Activated CD4-positive, alpha-beta memory T cell treated with anti-CD3 and anti-CD28 coated beads for 36 hours (primary cell): Measurements from ENCODE around the gene CDYL. TPM values are rescaled to one million over a fixed set of nuclear protein-coding genes. Genes with fewer than 3 reads are reported as not detected.
A peak's percentile ranks its signal among the peaks of the same experiment; 100 is the strongest.

ENCODE experiments used
- CTCF ChIA-PET: fragments of 350-600 bp; sonication (Branson Sonifier 250); formaldehyde crosslinking; loops from one replicate; lab custom pipeline; 2021; ENCODE audit warnings: antibody characterized with exemption, inconsistent platforms; lab: Charles Lee
- POLR2A ChIA-PET: fragments of 350-600 bp; sonication (Branson Sonifier 250); formaldehyde crosslinking; loops from one replicate; lab custom pipeline; 2021; ENCODE audit warnings: antibody characterized with exemption; lab: Charles Lee
- DNase-seq: peaks from one replicate; pipeline ENCODE4 v3.0.0-alpha.2; 2020
- H3K27ac Mint-ChIP-seq: one replicate; pipeline ENCODE4 v1.8.0; 2021; ENCODE audit warnings: mixed read lengths
- H3K27me3 Mint-ChIP-seq: one replicate; pipeline ENCODE4 v1.8.0; 2021; ENCODE audit warnings: mixed read lengths
- H3K36me3 Mint-ChIP-seq: one replicate; pipeline ENCODE4 v1.8.0; 2021; ENCODE audit warnings: mixed read lengths
- H3K4me1 Mint-ChIP-seq: one replicate; pipeline ENCODE4 v1.8.0; 2021; ENCODE audit warnings: low read depth, mixed read lengths
- H3K4me3 Mint-ChIP-seq: one replicate; pipeline ENCODE4 v1.8.0; 2021; ENCODE audit warnings: mild to moderate bottlenecking, mixed read lengths
- H3K9me3 Mint-ChIP-seq: one replicate; pipeline ENCODE4 v1.8.0; 2021; ENCODE audit warnings: mixed read lengths
- intact Hi-C: fragments of 100-400 bp; cut with micrococcal nuclease; formaldehyde crosslinking; loops from one replicate; pipeline ENCODE4 v1.15.1; 2023
- total RNA-seq, 2 experiments: library from RNA; stranded (reverse); gene quantifications; one replicate each; pipeline ENCODE4 v1.2.3, GENCODE V29; 2021

CDYL gene
- total RNA-seq, 2 experiments from 2014 or later: 22.4 to 24.4 TPM

- H3K27me3 Mint-ChIP-seq: no peaks in the 10 kb centered on the region
- no peak overlapping the region for H3K4me3 Mint-ChIP-seq
- intact Hi-C loops: loop anchor here (5.0 kb wide), 2 partner anchors 123 to 1068 kb away; no protein-coding TSS in a partner anchor
- DNase-seq: peak; percentile 70
- POLR2A ChIA-PET: no interaction called here
- CTCF ChIA-PET: no interaction called here
- H3K27ac Mint-ChIP-seq: no peak overlapping the region
- peaks cover 44% of the 10 kb centered on the region for H3K4me1 Mint-ChIP-seq
- peaks cover 14% of the 10 kb centered on the region for H3K36me3 Mint-ChIP-seq
- H3K9me3 Mint-ChIP-seq: no peaks in the 10 kb centered on the region
Observed at GRCh38 chr6:4935486-4935885, 159.3 kb downstream of the CDYL start.

- Mint-ChIP-seq H3K9me3 (no peaks in the 10 kb centered on the region), H3K36me3 (peaks cover 14% of the 10 kb centered on the region), H3K27ac (no peak overlapping the region), H3K4me1 (peaks cover 50% of the 10 kb centered on the region), H3K27me3 (no peaks in the 10 kb centered on the region), H3K4me3 (no peak overlapping the region)
- ChIA-PET CTCF (no interaction called here), POLR2A (no interaction called here)
- no peak for DNase-seq
- intact Hi-C loops: loop anchor here (2.0 to 5.0 kb wide), 3 partner anchors 124 to 1069 kb away; no protein-coding TSS in a partner anchor
Observed at GRCh38 chr6:4935975-4936680, 159.9 kb downstream of the CDYL start.

- ChIA-PET POLR2A (no interaction called here), CTCF (interaction anchor here (1.5 kb wide), 1 partner anchor 727 kb away, joined by 5 read pairs; no protein-coding TSS in a partner anchor)
- Mint-ChIP-seq H3K27ac (no peak overlapping the region), H3K9me3 (no peaks in the 10 kb centered on the region), H3K4me3 (no peak overlapping the region), H3K4me1 (peaks cover 50% of the 10 kb centered on the region), H3K27me3 (no peaks in the 10 kb centered on the region), H3K36me3 (peaks cover 14% of the 10 kb centered on the region)
- intact Hi-C loops: loop anchor here (2.0 to 5.0 kb wide), 3 partner anchors 124 to 1069 kb away; no protein-coding TSS in a partner anchor
- DNase-seq: no peak
Observed at GRCh38 chr6:4936681-4937041, 160.5 kb downstream of the CDYL start.

GRCh38 chr6:4937414-4937813, 161.2 kb downstream of the CDYL start:
- no peak overlapping the region for H3K27ac Mint-ChIP-seq
- ChIA-PET CTCF (interaction anchor here (0.7 to 1.5 kb wide), 2 partner anchors 33 to 727 kb away, joined by 4 to 5 read pairs; no protein-coding TSS in a partner anchor), POLR2A (no interaction called here)
- H3K27me3 Mint-ChIP-seq: no peaks in the 10 kb centered on the region
- H3K36me3 Mint-ChIP-seq: peaks cover 14% of the 10 kb centered on the region
- DNase-seq: no peak
- intact Hi-C loops: loop anchor here (2.0 to 5.0 kb wide), 3 partner anchors 125 to 1070 kb away; no protein-coding TSS in a partner anchor
- H3K4me1 Mint-ChIP-seq: peaks cover 57% of the 10 kb centered on the region
- no peak overlapping the region for H3K4me3 Mint-ChIP-seq
- H3K9me3 Mint-ChIP-seq: no peaks in the 10 kb centered on the region

- Mint-ChIP-seq H3K27me3 (no peaks in the 10 kb centered on the region), H3K36me3 (peaks cover 19% of the 10 kb centered on the region), H3K27ac (no peak overlapping the region), H3K4me1 (peaks cover 72% of the 10 kb centered on the region), H3K4me3 (no peak overlapping the region), H3K9me3 (no peaks in the 10 kb centered on the region)
- intact Hi-C loops: loop anchor here (5.0 kb wide), 2 partner anchors 127 to 1072 kb away; no protein-coding TSS in a partner anchor
- CTCF ChIA-PET: interaction anchor here (0.6 kb wide), 1 partner anchor 84 kb away, joined by 3 read pairs; no protein-coding TSS in a partner anchor
- DNase-seq: peak; percentile 41
- POLR2A ChIA-PET: no interaction called here
Observed at GRCh38 chr6:4939241-4939640, 163.0 kb downstream of the CDYL start.

GRCh38 chr6:4940416-4940815, 164.2 kb downstream of the CDYL start:
- H3K9me3 Mint-ChIP-seq: no peaks in the 10 kb centered on the region
- H3K36me3 Mint-ChIP-seq: peaks cover 28% of the 10 kb centered on the region
- peaks cover 61% of the 10 kb centered on the region for H3K4me1 Mint-ChIP-seq
- H3K27ac Mint-ChIP-seq: no peak overlapping the region
- intact Hi-C loops: loop anchor here (2.0 kb wide), 1 partner anchor 388 kb away; no protein-coding TSS in a partner anchor
- ChIA-PET CTCF (no interaction called here), POLR2A (interaction anchor here (0.9 kb wide), 1 partner anchor 163 kb away, joined by 3 read pairs; no protein-coding TSS in a partner anchor)
- H3K27me3 Mint-ChIP-seq: no peaks in the 10 kb centered on the region
- H3K4me3 Mint-ChIP-seq: no peak overlapping the region
- no peak for DNase-seq

GRCh38 chr6:4941782-4942672, 165.8 kb downstream of the CDYL start:
- Mint-ChIP-seq H3K9me3 (no peaks in the 10 kb centered on the region), H3K27me3 (no peaks in the 10 kb centered on the region), H3K4me1 (peaks cover 52% of the 10 kb centered on the region), H3K36me3 (peaks cover 27% of the 10 kb centered on the region), H3K27ac (peak overlapping the region; percentile 83), H3K4me3 (no peak overlapping the region)
- ChIA-PET POLR2A (interaction anchor here (0.6 to 1.8 kb wide), 12 partner anchors 9 to 305 kb away, joined by 3 to 5 read pairs (median 3); partner anchors contain the start of gene CDYL), CTCF (interaction anchor here (0.6 to 1.5 kb wide), 8 partner anchors 57 to 311 kb away, joined by 3 to 4 read pairs (median 3); partner anchors contain the start of gene RPP40)
- intact Hi-C loops: loop anchor here (1.0 to 2.0 kb wide), 9 partner anchors 62 to 925 kb away; partner anchors contain the start of gene RPP40
- DNase-seq: peak; percentile 78

GRCh38 chr6:4942673-4943009, 166.4 kb downstream of the CDYL start:
- Mint-ChIP-seq H3K27ac (peak overlapping the region; percentile 30), H3K9me3 (no peaks in the 10 kb centered on the region), H3K36me3 (peaks cover 23% of the 10 kb centered on the region), H3K4me3 (no peak overlapping the region), H3K4me1 (peaks cover 52% of the 10 kb centered on the region), H3K27me3 (no peaks in the 10 kb centered on the region)
- no peak for DNase-seq
- CTCF ChIA-PET: interaction anchor here (0.6 to 1.5 kb wide), 5 partner anchors 61 to 305 kb away, joined by 3 to 4 read pairs (median 3); partner anchors contain the start of gene RPP40
- POLR2A ChIA-PET: interaction anchor here (1.0 to 1.8 kb wide), 9 partner anchors 10 to 305 kb away, joined by 3 to 5 read pairs (median 3); no protein-coding TSS in a partner anchor
- intact Hi-C loops: loop anchor here (1.0 to 2.0 kb wide), 8 partner anchors 62 to 925 kb away; partner anchors contain the start of gene RPP40

- no peaks in the 10 kb centered on the region for H3K9me3 Mint-ChIP-seq
- DNase-seq: no peak
- CTCF ChIA-PET: no interaction called here
- no peak overlapping the region for H3K4me3 Mint-ChIP-seq
- intact Hi-C loops: loop anchor here (2.0 kb wide), 2 partner anchors 147 to 165 kb away; no protein-coding TSS in a partner anchor
- no peaks in the 10 kb centered on the region for H3K27me3 Mint-ChIP-seq
- no peak overlapping the region for H3K27ac Mint-ChIP-seq
- H3K36me3 Mint-ChIP-seq: peaks cover 22% of the 10 kb centered on the region
- peaks cover 51% of the 10 kb centered on the region for H3K4me1 Mint-ChIP-seq
- POLR2A ChIA-PET: no interaction called here
Observed at GRCh38 chr6:4943716-4944115, 167.5 kb downstream of the CDYL start.

GRCh38 chr6:4944325-4944724, 168.1 kb downstream of the CDYL start:
- intact Hi-C loops: no loop called here
- no peak for DNase-seq
- no peaks in the 10 kb centered on the region for H3K27me3 Mint-ChIP-seq
- H3K36me3 Mint-ChIP-seq: peaks cover 24% of the 10 kb centered on the region
- ChIA-PET CTCF (no interaction called here), POLR2A (no interaction called here)
- no peak overlapping the region for H3K4me3 Mint-ChIP-seq
- no peak overlapping the region for H3K27ac Mint-ChIP-seq
- no peaks in the 10 kb centered on the region for H3K9me3 Mint-ChIP-seq
- H3K4me1 Mint-ChIP-seq: peaks cover 45% of the 10 kb centered on the region

- peaks cover 24% of the 10 kb centered on the region for H3K4me1 Mint-ChIP-seq
- H3K4me3 Mint-ChIP-seq: no peak overlapping the region
- ChIA-PET CTCF (no interaction called here), POLR2A (no interaction called here)
- H3K27ac Mint-ChIP-seq: no peak overlapping the region
- no peaks in the 10 kb centered on the region for H3K27me3 Mint-ChIP-seq
- H3K36me3 Mint-ChIP-seq: peaks cover 36% of the 10 kb centered on the region
- H3K9me3 Mint-ChIP-seq: no peaks in the 10 kb centered on the region
- intact Hi-C loops: no loop called here
- no peak for DNase-seq
Observed at GRCh38 chr6:4946521-4946920, 170.3 kb downstream of the CDYL start.
